ENCODE measurements around the gene LRFN5.

Gene LRFN5

DNA sequence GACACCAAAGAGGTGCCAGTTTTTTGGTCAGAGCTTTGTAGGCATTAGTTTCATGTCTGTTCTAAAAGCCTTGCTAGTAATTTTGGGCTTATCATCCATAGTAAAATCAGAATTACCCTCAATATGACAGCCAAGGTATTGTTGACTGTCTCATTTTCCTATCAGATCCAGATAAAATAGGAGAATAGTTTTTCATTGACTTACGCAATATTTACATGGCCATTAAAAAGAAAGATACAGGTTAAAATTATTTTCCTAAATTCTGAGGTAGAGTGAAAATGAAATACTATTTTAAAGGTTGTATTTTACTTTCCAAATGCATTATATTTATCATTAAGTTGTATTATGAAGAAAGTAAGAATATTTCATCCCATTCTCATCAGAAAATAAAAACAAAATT lies 203.7 kb downstream of the LRFN5 start:
- Histone ChIP-seq H3K9ac (ENCODE audit: low read length) (no peak overlapping the region), H3K36me3 (ENCODE audit: control insufficient read depth, insufficient read depth, low read length) (no peaks in the 10 kb centered on the region), H3K4me3 (ENCODE audit: low read length) (no peak overlapping the region), H3K27me3 (ENCODE audit: control insufficient read depth, insufficient read depth, low read length) (no peaks in the 10 kb centered on the region), H3K4me1 (ENCODE audit: control insufficient read depth, insufficient read depth, low read length) (no peaks in the 10 kb centered on the region), H3K27ac (ENCODE audit: low read depth, low read length) (no peak overlapping the region)

DNA sequence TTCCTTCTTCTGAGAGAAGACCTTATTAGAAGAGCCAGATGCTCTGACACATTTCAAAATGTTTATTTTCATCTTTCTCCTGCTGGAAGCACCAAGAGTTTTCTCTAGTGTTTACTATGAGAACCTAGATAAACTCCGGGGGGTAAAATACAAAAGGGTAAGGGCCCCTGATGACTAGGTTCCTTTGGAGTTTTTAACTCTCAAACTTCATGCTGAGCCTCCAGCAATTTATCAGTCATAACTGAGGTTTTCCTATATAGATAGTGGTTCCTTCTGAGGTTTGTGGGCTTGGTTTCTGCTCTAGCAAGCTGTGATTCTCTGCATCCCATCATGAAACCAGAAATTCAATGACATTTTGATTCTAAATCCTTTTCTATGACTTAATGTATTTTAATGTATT lies 210.9 kb downstream of the LRFN5 start:
- Histone ChIP-seq H3K27me3 (ENCODE audit: control insufficient read depth, insufficient read depth, low read length) (no peaks in the 10 kb centered on the region), H3K9ac (ENCODE audit: low read length) (no peak overlapping the region), H3K4me3 (ENCODE audit: low read length) (no peak overlapping the region), H3K4me1 (ENCODE audit: control insufficient read depth, insufficient read depth, low read length) (no peaks in the 10 kb centered on the region), H3K36me3 (ENCODE audit: control insufficient read depth, insufficient read depth, low read length) (no peaks in the 10 kb centered on the region), H3K27ac (ENCODE audit: low read depth, low read length) (no peak overlapping the region)

DNA sequence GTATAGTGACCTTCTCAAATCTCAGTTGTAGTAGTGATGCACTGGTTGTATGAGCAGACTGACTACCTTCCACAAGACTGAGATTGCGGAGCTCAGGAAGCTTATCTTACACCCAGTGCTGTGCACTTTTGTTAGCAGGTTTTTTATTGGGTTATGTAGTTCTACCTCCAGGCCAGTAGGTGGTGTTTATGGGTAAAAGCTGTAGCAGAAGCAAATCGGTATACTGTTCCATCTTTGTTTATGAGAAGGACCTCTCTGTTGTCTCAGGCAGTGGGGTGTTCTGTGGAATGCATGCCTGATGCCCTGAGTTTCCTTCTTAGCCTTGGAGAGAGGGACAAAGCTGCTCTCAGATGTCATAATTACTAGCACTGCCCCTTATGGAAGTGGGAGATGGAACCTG lies 217.8 kb downstream of the LRFN5 start:
- Histone ChIP-seq H3K4me3 (ENCODE audit: low read length) (no peak overlapping the region), H3K4me1 (ENCODE audit: control insufficient read depth, insufficient read depth, low read length) (no peaks in the 10 kb centered on the region), H3K9ac (ENCODE audit: low read length) (no peak overlapping the region), H3K27ac (ENCODE audit: low read depth, low read length) (no peak overlapping the region), H3K27me3 (ENCODE audit: control insufficient read depth, insufficient read depth, low read length) (no peaks in the 10 kb centered on the region), H3K36me3 (ENCODE audit: control insufficient read depth, insufficient read depth, low read length) (no peaks in the 10 kb centered on the region)

DNA sequence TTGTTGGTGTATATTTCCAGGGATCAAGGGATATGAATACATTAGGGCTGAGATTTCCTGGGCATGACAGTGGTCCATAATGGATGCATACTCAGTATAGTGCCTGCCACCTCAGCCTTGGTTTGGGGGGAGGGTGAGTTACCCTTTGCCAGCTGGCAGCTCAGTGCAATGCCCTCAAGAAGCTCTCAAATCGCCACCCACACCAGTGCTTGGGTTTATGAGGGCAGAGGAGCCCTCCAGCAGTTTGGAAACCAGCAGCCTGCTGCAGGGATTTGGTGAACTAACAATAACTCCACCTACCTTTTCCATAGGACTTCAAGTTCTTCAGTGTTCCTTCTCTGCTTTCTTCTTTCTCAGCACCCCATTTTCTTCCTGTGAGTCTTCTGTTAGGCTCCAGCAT lies 218.9 kb downstream of the LRFN5 start:
- H3K4me1 ChIP-seq (ENCODE audit: control insufficient read depth, insufficient read depth, low read length) = no peaks in the 10 kb centered on the region
- H3K36me3 ChIP-seq (ENCODE audit: control insufficient read depth, insufficient read depth, low read length) = no peaks in the 10 kb centered on the region
- no peaks in the 10 kb centered on the region for H3K27me3 ChIP-seq (ENCODE audit: control insufficient read depth, insufficient read depth, low read length)
- H3K27ac ChIP-seq (ENCODE audit: low read depth, low read length) = no peak overlapping the region
- H3K9ac ChIP-seq (ENCODE audit: low read length) = no peak overlapping the region
- H3K4me3 ChIP-seq (ENCODE audit: low read length) = no peak overlapping the region

DNA sequence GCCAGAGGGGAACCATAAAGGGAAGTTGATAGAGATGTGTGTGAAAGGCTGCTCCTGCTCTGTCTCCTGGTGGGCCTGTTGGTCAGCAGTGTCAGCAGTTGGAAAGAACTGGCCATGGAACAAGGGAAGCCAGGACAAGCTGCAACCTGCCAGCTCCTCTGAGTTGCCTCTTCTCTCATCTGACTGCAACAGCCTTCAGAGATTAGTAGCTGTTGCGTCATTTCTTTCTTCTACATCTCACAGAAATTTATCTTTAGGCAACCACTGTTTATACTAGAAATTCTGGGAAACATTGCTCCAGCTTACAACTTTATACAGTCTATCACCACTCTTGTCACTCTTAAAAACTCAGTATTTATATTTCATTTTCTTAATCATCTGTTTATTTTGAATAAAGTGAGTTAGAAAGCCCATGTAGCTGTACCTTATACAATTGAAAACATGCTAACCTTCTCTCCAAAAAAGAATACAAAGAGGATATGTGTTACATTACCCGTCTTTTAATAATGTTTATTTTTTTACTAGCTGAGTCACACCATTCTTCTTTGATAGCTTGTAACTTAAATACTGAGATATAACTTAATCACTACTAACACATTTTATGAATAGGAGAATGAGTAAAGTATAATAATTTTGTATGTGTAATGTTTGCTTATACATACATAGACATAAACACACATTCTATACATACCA lies 224.2 kb downstream of the LRFN5 start:
- Histone ChIP-seq H3K4me3 (ENCODE audit: low read length) (no peak overlapping the region), H3K27me3 (ENCODE audit: control insufficient read depth, insufficient read depth, low read length) (no peaks in the 10 kb centered on the region), H3K4me1 (ENCODE audit: control insufficient read depth, insufficient read depth, low read length) (no peaks in the 10 kb centered on the region), H3K36me3 (ENCODE audit: control insufficient read depth, insufficient read depth, low read length) (no peaks in the 10 kb centered on the region), H3K27ac (ENCODE audit: low read depth, low read length) (no peak overlapping the region), H3K9ac (ENCODE audit: low read length) (no peak overlapping the region)

DNA sequence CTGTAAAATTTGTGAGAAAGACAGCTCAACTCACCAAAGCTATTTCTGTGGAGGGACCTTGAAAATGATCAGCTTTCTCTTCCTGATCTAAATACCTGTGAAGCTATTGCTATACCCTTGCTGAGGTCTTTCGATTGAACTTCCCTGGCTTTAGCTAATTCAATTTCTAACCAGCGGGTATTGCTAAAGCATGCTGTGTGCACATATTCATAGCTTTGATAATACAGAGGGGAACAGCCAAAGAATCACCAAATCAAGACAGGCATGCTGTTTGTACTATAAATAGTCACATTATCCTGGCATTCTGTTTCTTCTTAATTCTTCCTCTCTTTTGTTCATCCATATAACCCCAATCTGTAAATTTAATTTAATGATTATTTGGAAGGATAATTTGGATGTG lies 233.0 kb downstream of the LRFN5 start:
- Histone ChIP-seq H3K9ac (ENCODE audit: low read length) (no peak overlapping the region), H3K4me1 (ENCODE audit: control insufficient read depth, insufficient read depth, low read length) (no peaks in the 10 kb centered on the region), H3K4me3 (ENCODE audit: low read length) (no peak overlapping the region), H3K36me3 (ENCODE audit: control insufficient read depth, insufficient read depth, low read length) (no peaks in the 10 kb centered on the region), H3K27me3 (ENCODE audit: control insufficient read depth, insufficient read depth, low read length) (no peaks in the 10 kb centered on the region), H3K27ac (ENCODE audit: low read depth, low read length) (no peak overlapping the region)

DNA sequence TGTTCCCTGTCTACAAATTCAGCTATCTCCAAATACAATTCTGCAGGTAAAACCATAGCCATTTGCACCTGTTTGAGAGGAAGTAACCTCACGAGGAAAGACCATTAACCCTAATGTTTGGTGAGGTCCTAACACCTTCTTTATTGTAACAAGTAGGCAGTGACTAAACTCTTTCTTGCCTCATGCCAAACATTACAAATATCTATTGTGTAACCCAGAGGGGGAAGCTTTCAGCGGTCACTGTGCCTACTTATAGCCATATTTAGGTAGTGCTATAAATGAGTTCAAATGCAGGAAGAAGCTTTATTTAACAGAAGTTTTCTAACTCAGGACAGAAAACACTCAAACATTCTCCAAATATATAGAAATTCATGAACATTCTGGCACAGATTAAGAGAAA lies 252.7 kb downstream of the LRFN5 start:
- no peak overlapping the region for H3K27ac ChIP-seq (ENCODE audit: low read depth, low read length)
- no peak overlapping the region for H3K9ac ChIP-seq (ENCODE audit: low read length)
- H3K4me3 ChIP-seq (ENCODE audit: low read length) = no peak overlapping the region
- no peaks in the 10 kb centered on the region for H3K4me1 ChIP-seq (ENCODE audit: control insufficient read depth, insufficient read depth, low read length)
- no peaks in the 10 kb centered on the region for H3K27me3 ChIP-seq (ENCODE audit: control insufficient read depth, insufficient read depth, low read length)
- no peaks in the 10 kb centered on the region for H3K36me3 ChIP-seq (ENCODE audit: control insufficient read depth, insufficient read depth, low read length)

DNA sequence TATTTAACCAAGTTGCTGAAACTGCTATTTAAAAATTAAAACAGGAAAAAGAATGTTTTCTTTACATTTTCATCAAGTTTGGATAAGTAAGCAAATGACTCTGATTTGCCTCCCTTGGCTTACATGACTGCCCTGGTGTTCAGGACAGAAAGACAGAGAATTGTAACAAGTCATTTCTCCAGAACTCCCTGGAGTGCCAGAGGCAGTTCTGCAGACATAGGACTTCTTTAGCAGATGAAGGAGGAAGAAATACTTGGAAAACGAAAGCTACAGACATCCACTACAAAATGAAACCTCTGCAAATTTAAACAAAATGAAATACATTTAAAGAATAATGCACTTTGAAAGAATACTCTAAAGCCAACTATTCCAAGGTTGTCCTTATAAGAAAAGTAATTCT lies 253.9 kb downstream of the LRFN5 start:
- Histone ChIP-seq H3K27me3 (ENCODE audit: control insufficient read depth, insufficient read depth, low read length) (no peaks in the 10 kb centered on the region), H3K36me3 (ENCODE audit: control insufficient read depth, insufficient read depth, low read length) (no peaks in the 10 kb centered on the region)

DNA sequence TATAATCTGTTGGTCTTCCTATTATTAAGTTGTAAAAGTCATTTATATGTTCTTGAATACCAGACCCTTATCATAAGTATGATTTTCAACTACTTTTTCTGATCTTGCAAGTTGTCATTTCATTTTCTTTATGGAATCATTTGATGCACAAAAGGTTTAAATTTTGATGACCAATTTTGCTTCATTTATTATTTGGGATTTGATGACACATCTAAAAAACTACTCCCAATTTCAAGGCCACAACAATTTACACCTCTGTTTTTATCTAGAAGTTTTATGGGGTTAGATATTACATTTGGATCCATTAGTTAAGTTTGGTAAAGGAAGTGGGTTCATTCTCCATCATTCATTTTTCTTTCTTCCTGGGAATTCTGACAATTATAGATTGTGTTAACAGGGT lies 259.2 kb downstream of the LRFN5 start:
- no peaks in the 10 kb centered on the region for H3K27me3 ChIP-seq (ENCODE audit: control insufficient read depth, insufficient read depth, low read length)
- no peak overlapping the region for H3K27ac ChIP-seq (ENCODE audit: low read depth, low read length)
- H3K4me1 ChIP-seq (ENCODE audit: control insufficient read depth, insufficient read depth, low read length) = no peaks in the 10 kb centered on the region

More for the DNA sequence above, 253.9 kb downstream of the LRFN5 start:
- Histone ChIP-seq H3K4me1 (ENCODE audit: control insufficient read depth, insufficient read depth, low read length) (no peaks in the 10 kb centered on the region), H3K9ac (ENCODE audit: low read length) (no peak overlapping the region), H3K4me3 (ENCODE audit: low read length) (no peak overlapping the region), H3K27ac (ENCODE audit: low read depth, low read length) (no peak overlapping the region)

DNA sequence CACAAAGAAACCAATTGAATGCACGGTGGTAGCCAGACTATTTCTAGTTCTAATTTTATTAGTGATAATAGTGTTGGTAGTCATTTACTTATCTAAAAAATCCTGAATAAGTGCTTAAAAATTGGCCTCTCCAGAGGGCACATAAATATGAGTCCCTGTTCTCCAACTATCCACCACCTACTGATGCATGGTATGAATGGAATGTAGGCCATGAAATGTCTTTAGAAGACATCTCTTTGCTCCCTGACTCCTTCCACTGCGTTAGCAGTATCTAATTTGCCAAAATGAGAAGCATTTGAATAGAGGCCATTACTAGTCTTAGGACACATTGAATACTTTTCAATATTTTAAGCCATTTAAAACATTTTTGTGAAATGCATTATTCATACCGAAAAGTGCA lies 261.7 kb downstream of the LRFN5 start:
- Histone ChIP-seq H3K36me3 (ENCODE audit: control insufficient read depth, insufficient read depth, low read length) (no peaks in the 10 kb centered on the region), H3K9ac (ENCODE audit: low read length) (no peak overlapping the region), H3K27ac (ENCODE audit: low read depth, low read length) (no peak overlapping the region), H3K4me3 (ENCODE audit: low read length) (no peak overlapping the region), H3K4me1 (ENCODE audit: control insufficient read depth, insufficient read depth, low read length) (no peaks in the 10 kb centered on the region), H3K27me3 (ENCODE audit: control insufficient read depth, insufficient read depth, low read length) (no peaks in the 10 kb centered on the region)

More for the DNA sequence above, 259.2 kb downstream of the LRFN5 start:
- Histone ChIP-seq H3K4me3 (ENCODE audit: low read length) (no peak overlapping the region), H3K9ac (ENCODE audit: low read length) (no peak overlapping the region), H3K36me3 (ENCODE audit: control insufficient read depth, insufficient read depth, low read length) (no peaks in the 10 kb centered on the region)

DNA sequence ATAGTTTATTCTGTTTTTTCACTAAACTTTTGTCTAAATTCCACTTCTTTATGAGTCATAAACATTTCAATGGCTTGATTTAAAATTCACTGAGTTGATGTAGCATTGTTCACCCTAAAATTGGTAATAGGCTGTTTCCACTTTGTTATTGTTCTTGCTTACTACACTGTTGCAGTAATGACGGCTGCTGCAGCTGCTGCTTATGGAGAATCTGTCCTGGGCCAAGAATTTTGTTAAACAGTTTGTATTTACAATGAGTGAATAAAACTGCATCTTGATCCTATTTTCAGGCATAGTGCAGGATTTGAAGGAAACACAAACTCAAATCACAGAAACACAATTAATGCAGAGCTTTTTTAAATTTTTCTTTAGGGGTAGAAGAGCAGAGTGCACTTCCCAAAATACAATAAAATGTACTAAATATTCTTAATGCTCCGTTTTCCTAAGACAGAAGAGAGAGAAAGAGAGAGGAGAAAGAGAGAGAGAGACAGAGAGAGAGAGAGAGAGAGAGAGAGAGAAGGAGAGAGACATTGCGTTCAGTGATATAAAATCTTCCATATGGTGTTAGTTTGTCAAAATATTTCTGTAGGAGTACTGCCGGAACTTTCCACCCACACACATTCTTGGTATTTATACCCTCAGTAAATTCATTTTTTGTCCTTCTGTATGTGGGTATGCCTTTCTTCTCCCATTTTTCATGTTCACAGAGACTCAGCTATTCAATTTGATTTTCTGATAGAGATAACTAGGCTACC lies 266.4 kb downstream of the LRFN5 start:
- H3K27ac ChIP-seq (ENCODE audit: low read depth, low read length) = no peak overlapping the region
- H3K36me3 ChIP-seq (ENCODE audit: control insufficient read depth, insufficient read depth, low read length) = no peaks in the 10 kb centered on the region
- H3K4me3 ChIP-seq (ENCODE audit: low read length) = no peak overlapping the region
- peaks cover 3% of the 10 kb centered on the region for H3K4me1 ChIP-seq (ENCODE audit: control insufficient read depth, insufficient read depth, low read length)
- no peaks in the 10 kb centered on the region for H3K27me3 ChIP-seq (ENCODE audit: control insufficient read depth, insufficient read depth, low read length)
- H3K9ac ChIP-seq (ENCODE audit: low read length) = no peak overlapping the region

DNA sequence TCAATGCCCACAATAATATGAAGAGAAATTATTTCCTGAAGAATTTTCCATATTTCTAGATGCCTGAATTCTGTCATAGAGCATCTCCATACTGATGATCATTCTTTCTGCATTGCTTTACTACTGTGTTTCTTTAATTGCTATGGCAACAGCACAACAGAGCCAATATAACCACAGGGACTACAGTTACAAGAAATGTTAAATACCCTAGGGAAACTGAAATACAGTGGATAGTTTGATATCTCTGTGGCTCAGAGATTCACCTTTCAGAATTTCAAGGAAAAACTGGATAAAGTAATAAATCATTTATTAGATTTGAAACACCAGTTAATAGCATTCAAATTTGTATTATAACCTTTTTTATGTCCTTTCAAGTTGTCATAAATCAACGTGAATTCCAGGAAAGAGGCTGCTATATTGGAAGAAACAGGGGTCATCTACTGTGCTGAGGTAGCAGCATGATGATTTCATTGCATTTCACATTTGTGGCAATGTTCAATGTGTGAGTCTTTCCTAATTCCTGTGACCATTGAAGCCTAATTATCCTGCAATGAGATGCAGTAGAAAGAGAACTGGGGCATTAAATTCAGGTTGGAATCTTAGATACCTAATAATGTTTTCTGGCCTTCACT lies 267.1 kb downstream of the LRFN5 start:
- H3K27me3 ChIP-seq (ENCODE audit: control insufficient read depth, insufficient read depth, low read length) = no peaks in the 10 kb centered on the region

More for the DNA sequence above, 267.1 kb downstream of the LRFN5 start:
- no peaks in the 10 kb centered on the region for H3K36me3 ChIP-seq (ENCODE audit: control insufficient read depth, insufficient read depth, low read length)
- peaks cover 3% of the 10 kb centered on the region for H3K4me1 ChIP-seq (ENCODE audit: control insufficient read depth, insufficient read depth, low read length)
- H3K4me3 ChIP-seq (ENCODE audit: low read length) = no peak overlapping the region
- no peak overlapping the region for H3K9ac ChIP-seq (ENCODE audit: low read length)
- H3K27ac ChIP-seq (ENCODE audit: low read depth, low read length) = no peak overlapping the region

Measured in rectal smooth muscle tissue (tissue), 1 donor.